ENCODE measurements around the gene LGALS1. TPM values are rescaled to one million over a fixed set of nuclear protein-coding genes. Genes with fewer than 3 reads are reported as not detected.

Gene LGALS1
- total RNA-seq, 1 experiment from 2014 or later = 32.8 TPM

GRCh38 chr22:37678372-37678771 lies 2.9 kb downstream of the LGALS1 start:
- DNase-seq = no peak
- H3K9ac ChIP-seq (ENCODE audit: extremely low read depth, insufficient read length, low read length) = no peak overlapping the region
- H3K79me2 ChIP-seq (ENCODE audit: insufficient read depth, low read length) = no peaks in the 10 kb centered on the region
- no peak overlapping the region for H3T11ph ChIP-seq (ENCODE audit: low read length)
- no peaks in the 10 kb centered on the region for H3K79me1 ChIP-seq (ENCODE audit: insufficient read depth, low read depth, low read length, poor library complexity, severe bottlenecking)
- H4K91ac ChIP-seq (ENCODE audit: insufficient read length, low read depth, low read length) = no peak overlapping the region
- no peak overlapping the region for H2BK120ac ChIP-seq (ENCODE audit: low read depth, low read length, poor library complexity, severe bottlenecking)
- no peak overlapping the region for H4K8ac ChIP-seq (replicated peaks; ENCODE audit: insufficient read length, low read depth, low read length)
- H3K23ac ChIP-seq (ENCODE audit: insufficient read length, low read depth, low read length) = no peak overlapping the region
- H3K18ac ChIP-seq (ENCODE audit: insufficient read length, low read depth, low read length) = no peak overlapping the region
- H4K5ac ChIP-seq (ENCODE audit: insufficient read length, low read depth, low read length) = no peak overlapping the region
- H3K9me3 ChIP-seq (ENCODE audit: control insufficient read depth, low read depth, low read length) = no peaks in the 10 kb centered on the region
- no peak overlapping the region for H3K4me2 ChIP-seq (ENCODE audit: insufficient read depth, insufficient read length, low read length)
- H3K4me1 Mint-ChIP-seq = peaks cover 5 to 24% of the 10 kb centered on the region in 2 experiments
- H3K14ac ChIP-seq (ENCODE audit: insufficient read depth, low read length) = no peak overlapping the region
- no peak overlapping the region for H3K27ac ChIP-seq (ENCODE audit: insufficient read length, low read depth, low read length)
- peaks cover 3% of the 10 kb centered on the region for H3K23me2 ChIP-seq (ENCODE audit: insufficient read length, low read depth, low read length, poor library complexity, severe bottlenecking)
- H3K27me3 ChIP-seq (ENCODE audit: insufficient read depth, low read length) = no peaks in the 10 kb centered on the region
- no peak overlapping the region for H2BK20ac ChIP-seq (ENCODE audit: low read depth, low read length, poor library complexity, severe bottlenecking)
- no peaks in the 10 kb centered on the region for H4K20me1 ChIP-seq (ENCODE audit: control insufficient read depth, insufficient read depth, insufficient read length)
- H3K4me3 Mint-ChIP-seq = no peak overlapping the region
- H3K36me3 Mint-ChIP-seq (ENCODE audit: insufficient read depth in 1 of 3, low read depth in 3 of 3) = no peaks in the 10 kb centered on the region; a peak in 1 of 7 replicates
- no CpG with 5 or more reads among the region's 18 CpGs for WGBS (ENCODE audit: extremely low coverage, insufficient read length, low lambda C conversion rate)
- no peak overlapping the region for H3K27ac Mint-ChIP-seq
- H3K56ac ChIP-seq (ENCODE audit: insufficient read length, low read depth, low read length) = no peak overlapping the region
- no peaks in the 10 kb centered on the region for H3K4me1 ChIP-seq (ENCODE audit: insufficient read depth, low read length)
- H3K4ac ChIP-seq (ENCODE audit: low read depth, low read length) = no peak overlapping the region
- no peaks in the 10 kb centered on the region for H3K9me3 Mint-ChIP-seq
- no peak for TF ChIP-seq CTCF (conservative IDR thresholded peaks at IDR 0.05)
- H2BK5ac ChIP-seq (ENCODE audit: insufficient read length, low read length) = no peak overlapping the region
- H3K27me3 Mint-ChIP-seq (ENCODE audit: low read depth) = peaks cover 6% of the 10 kb centered on the region
- H2AK5ac ChIP-seq (ENCODE audit: insufficient read length, low read length) = no peak overlapping the region
- no peak overlapping the region for H2BK15ac ChIP-seq (ENCODE audit: low read depth, low read length)
- H2BK12ac ChIP-seq (ENCODE audit: insufficient read length, low read depth, low read length) = no peak overlapping the region
- H2AFZ ChIP-seq (ENCODE audit: low read length) = no peak overlapping the region
